GM10248 (cell line): ENCODE results near the gene EMP3.

ENCODE experiments used
- CTCF ChIA-PET: fragments of 300-600 bp; sonication (Branson Sonifier 250); formaldehyde crosslinking; extraction: SDS; loops from one replicate; lab custom pipeline; 2021; ENCODE audit warnings: antibody characterized with exemption; lab: Yijun Ruan, JAX
- POLR2A ChIA-PET: fragments of 350-650 bp; sonication (Branson Sonifier 250); formaldehyde crosslinking; extraction: SDS; loops from one replicate; lab custom pipeline; 2020; ENCODE audit warnings: antibody characterized with exemption; lab: Yijun Ruan, JAX
- DNase-seq: peaks from one replicate; pipeline ENCODE4 v3.0.0; 2012; ENCODE audit errors: extremely low spot score
- CTCF ChIP-seq: IDR thresholded peaks from 2 replicates; pipeline ENCODE4 v1.5.1; 2012; ENCODE audit warnings: mild to moderate bottlenecking, low read depth; ENCODE audit errors: extremely low read depth, missing control alignments, control extremely low read depth

The EMP3 gene

GRCh38 chr19:48342414-48342738 is 17.0 kb downstream of the EMP3 start:
- DNase-seq = no peak
- CTCF ChIA-PET = no interaction called here
- POLR2A ChIA-PET = no interaction called here
- no peak for TF ChIP-seq CTCF

GRCh38 chr19:48342841-48343540 is 17.6 kb downstream of the EMP3 start:
- ChIA-PET CTCF (interaction anchor here (1.5 kb wide), 1 partner anchor 22 kb away, joined by 4 read pairs; no protein-coding TSS in a partner anchor), POLR2A (no interaction called here)
- no peak for DNase-seq
- no peak for TF ChIP-seq CTCF

GRCh38 chr19:48344892-48345291 is 19.5 kb downstream of the EMP3 start:
- CTCF ChIA-PET = interaction anchor here (1.1 to 1.5 kb wide), 2 partner anchors 14 to 24 kb away, joined by 3 to 4 read pairs; no protein-coding TSS in a partner anchor
- no peak for TF ChIP-seq CTCF
- DNase-seq = no peak
- POLR2A ChIA-PET = no interaction called here

- no peak for DNase-seq
- CTCF ChIA-PET = interaction anchor here (0.9 to 1.9 kb wide), 5 partner anchors 8 to 13 kb away, joined by 3 to 8 read pairs (median 3); no protein-coding TSS in a partner anchor
- POLR2A ChIA-PET = no interaction called here
- TF ChIP-seq CTCF = no peak
Observed at GRCh38 chr19:48346191-48346590, 20.8 kb downstream of the EMP3 start.

GRCh38 chr19:48348045-48348444 is 22.7 kb downstream of the EMP3 start:
- no peak for DNase-seq
- ChIA-PET CTCF (interaction anchor here (0.9 kb wide), 1 partner anchor 39 kb away, joined by 3 read pairs; no protein-coding TSS in a partner anchor), POLR2A (no interaction called here)
- no peak for TF ChIP-seq CTCF

- no peak for TF ChIP-seq CTCF
- ChIA-PET CTCF (no interaction called here), POLR2A (no interaction called here)
- DNase-seq = no peak
Observed at GRCh38 chr19:48348737-48349136, 23.4 kb downstream of the EMP3 start.
